Stimulated activated naive B cell treated with anti-CD40 and anti-IgM and Interleukin-4, amounts not matched to agents 10 μg/mL and 1 μg/mL and 100 μg/mL, for 72 hours (primary cell): Measurements from ENCODE around the gene A2ML1.
"Not testable (repeated sequence)": the region's sequence is repeated elsewhere in the genome, so short reads cannot be mapped to it uniquely, and the experiment has no call there.

Experiments
- ATAC-seq, 2 donors: fragments of 150-1000 bp; cut with Tn5 transposase; replicated peaks; 2 replicates each; pipeline ENCODE4 v1.10.0; 2021; ENCODE audit warnings: moderate library complexity in 1 of 2
- DNase-seq: peaks from one replicate; pipeline ENCODE4 v3.0.0; 2021
- H3K27ac Mint-ChIP-seq: one replicate; pipeline ENCODE4 v1.8.0; 2022; ENCODE audit warnings: mild to moderate bottlenecking, mixed read lengths
- H3K27me3 Mint-ChIP-seq, 2 donors: one replicate each; pipeline ENCODE4 v1.8.0; 2022; ENCODE audit warnings: mixed read lengths in 2 of 2
- H3K36me3 Mint-ChIP-seq, 2 donors: one replicate each; pipeline ENCODE4 v1.8.0; 2022; ENCODE audit warnings: mixed read lengths in 2 of 2, mild to moderate bottlenecking in 1 of 2
- H3K4me1 Mint-ChIP-seq, 2 donors: one replicate each; pipeline ENCODE4 v1.8.0; 2022; ENCODE audit warnings: mixed read lengths in 2 of 2, mild to moderate bottlenecking in 1 of 2
- H3K4me3 Mint-ChIP-seq, 2 donors: one replicate each; pipeline ENCODE4 v1.8.0; 2022; ENCODE audit warnings: mild to moderate bottlenecking in 2 of 2, mixed read lengths in 2 of 2, moderate library complexity in 1 of 2
- H3K9me3 Mint-ChIP-seq, 2 donors: one replicate each; pipeline ENCODE4 v1.8.0; 2022; ENCODE audit warnings: mixed read lengths in 2 of 2, mild to moderate bottlenecking in 1 of 2

The A2ML1 gene

DNA sequence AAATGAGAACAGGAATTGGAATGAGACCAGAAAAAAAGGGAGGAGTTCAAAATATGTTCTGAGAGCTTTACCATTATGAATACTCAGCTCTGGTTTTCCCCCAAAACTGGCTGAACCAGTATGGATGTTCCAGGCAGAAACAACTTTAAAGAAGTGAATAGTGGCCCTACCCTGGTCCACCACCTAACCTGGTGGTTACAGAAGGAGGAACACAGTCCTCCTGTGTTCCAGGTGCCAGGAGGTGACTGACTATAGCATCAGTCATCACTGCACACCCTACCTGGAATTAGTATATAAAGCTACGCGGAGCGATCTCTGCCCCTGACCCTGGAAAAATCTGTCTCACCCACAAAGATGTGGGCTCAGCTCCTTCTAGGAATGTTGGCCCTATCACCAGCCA, at the start of gene A2ML1:
TSS of gene A2ML1 (plus strand) at position 324 of the 400 bp plus-strand sequence. CDS start at position 355, 31 bp downstream.
- Mint-ChIP-seq H3K4me3 (no peak within 1 kb of the TSS), H3K4me1 (peaks cover 0 to 5% of the 10 kb centered on the region in 2 donors), H3K27ac (no peak within 1 kb of the TSS), H3K9me3 (peaks cover 0 to 1% of the 10 kb centered on the region in 2 donors), H3K27me3 (peaks cover 0 to 6% of the 10 kb centered on the region in 2 donors), H3K36me3 (no peaks in the 10 kb centered on the region)
- ATAC-seq (no peak), DNase-seq (no peak)

DNA sequence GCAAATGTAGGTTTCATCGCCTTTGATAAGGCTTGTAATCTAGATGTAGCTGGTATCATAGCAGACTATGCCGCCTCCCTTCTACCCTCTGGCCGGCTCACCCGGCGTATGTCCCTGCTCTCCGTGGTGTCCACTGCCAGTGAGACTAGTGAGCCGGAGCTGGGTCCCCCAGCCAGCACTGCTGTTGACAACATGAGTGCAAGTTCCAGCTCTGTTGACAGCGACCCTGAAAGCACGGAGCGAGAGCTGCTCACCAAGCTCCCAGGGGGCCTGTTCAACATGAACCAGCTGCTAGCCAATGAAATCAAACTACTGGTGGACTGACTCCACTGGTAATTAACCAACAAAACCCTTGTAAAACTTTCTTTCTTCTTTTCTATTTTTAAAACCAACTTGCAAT, 49.0 kb upstream of the A2ML1 start:
- peaks cover 27 to 28% of the 10 kb centered on the region in 2 donors for H3K36me3 Mint-ChIP-seq
- no peak overlapping the region for H3K4me3 Mint-ChIP-seq
- no peak for ATAC-seq
- peaks cover 5 to 8% of the 10 kb centered on the region in 2 donors for H3K4me1 Mint-ChIP-seq
- no peak for DNase-seq
- peak overlapping the region; percentile 16 for H3K27ac Mint-ChIP-seq
- H3K27me3 Mint-ChIP-seq: no peaks in the 10 kb centered on the region
- H3K9me3 Mint-ChIP-seq: no peaks in the 10 kb centered on the region

DNA sequence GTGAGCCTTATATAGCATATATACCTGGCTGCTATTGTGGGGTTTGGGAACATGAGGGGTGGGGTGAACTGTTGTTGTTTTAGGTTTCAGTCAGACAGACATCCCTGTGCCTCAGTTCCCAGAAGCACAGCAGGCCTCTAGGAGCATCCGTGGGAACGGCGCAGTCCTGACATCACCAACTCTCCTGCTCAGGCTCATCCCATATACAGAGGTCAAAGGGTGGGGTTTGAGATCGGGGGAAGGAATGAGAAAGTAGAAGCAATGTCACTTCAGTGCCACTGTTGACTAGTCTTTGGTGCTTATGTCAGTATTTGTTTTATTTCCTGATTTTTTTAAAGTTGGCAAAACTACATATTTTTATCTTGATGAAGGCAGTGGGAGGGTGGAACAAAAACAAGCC, 43.1 kb upstream of the A2ML1 start:
- no peak overlapping the region for H3K4me3 Mint-ChIP-seq
- no peak for ATAC-seq
- H3K27me3 Mint-ChIP-seq: no peaks in the 10 kb centered on the region
- DNase-seq: no peak
- H3K9me3 Mint-ChIP-seq: no peaks in the 10 kb centered on the region
- no peak overlapping the region for H3K27ac Mint-ChIP-seq
- peaks cover 19% of the 10 kb centered on the region in 2 donors for H3K36me3 Mint-ChIP-seq
- H3K4me1 Mint-ChIP-seq: no peaks in the 10 kb centered on the region

DNA sequence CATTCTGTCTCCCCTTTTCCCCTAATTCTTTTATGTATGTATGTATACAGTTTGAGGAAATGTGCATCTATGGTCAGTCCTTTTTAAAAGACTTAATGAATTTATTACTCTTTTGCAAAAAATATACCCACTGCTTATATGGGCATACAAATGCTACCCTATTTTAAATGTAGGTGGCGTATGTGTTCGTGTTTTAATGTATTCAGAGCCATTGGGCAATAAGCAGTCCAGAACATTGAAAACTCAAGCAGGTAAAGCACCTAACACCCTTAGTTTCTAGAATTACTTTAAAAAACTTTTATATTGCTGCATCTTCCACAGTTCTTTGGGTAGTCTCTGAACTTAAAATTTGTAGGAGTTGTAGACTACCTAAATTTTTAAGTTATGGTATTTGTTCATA, 42.6 kb upstream of the A2ML1 start:
- H3K27me3 Mint-ChIP-seq: no peaks in the 10 kb centered on the region
- ATAC-seq: no peak
- H3K4me3 Mint-ChIP-seq: no peak overlapping the region
- H3K9me3 Mint-ChIP-seq: no peaks in the 10 kb centered on the region
- H3K27ac Mint-ChIP-seq: no peak overlapping the region
- no peaks in the 10 kb centered on the region for H3K4me1 Mint-ChIP-seq
- DNase-seq: no peak
- H3K36me3 Mint-ChIP-seq: peaks cover 15 to 19% of the 10 kb centered on the region in 2 donors

DNA sequence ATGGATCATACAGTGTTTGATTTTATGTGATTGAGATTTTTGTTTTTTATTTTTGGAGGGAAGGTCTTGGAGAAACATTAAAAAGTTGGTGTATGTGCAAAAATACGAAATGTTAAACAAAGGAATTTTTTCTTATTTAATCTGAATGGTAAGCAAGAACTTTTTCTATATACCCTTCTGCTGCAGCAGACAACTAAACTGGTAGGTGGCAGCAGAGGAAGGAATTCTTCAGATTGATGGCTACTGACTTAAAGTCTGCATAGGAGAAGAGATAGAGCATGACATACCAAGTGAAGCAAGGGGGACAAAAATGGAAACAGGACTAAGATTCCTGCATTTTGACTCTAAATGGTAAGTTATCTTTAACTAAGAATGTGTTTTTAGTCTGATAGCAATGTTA, 42.0 kb upstream of the A2ML1 start:
- ATAC-seq: no peak
- no peak overlapping the region for H3K27ac Mint-ChIP-seq
- no peaks in the 10 kb centered on the region for H3K4me1 Mint-ChIP-seq
- H3K27me3 Mint-ChIP-seq: no peaks in the 10 kb centered on the region
- H3K36me3 Mint-ChIP-seq: peaks cover 11 to 15% of the 10 kb centered on the region in 2 donors
- no peak for DNase-seq
- no peaks in the 10 kb centered on the region for H3K9me3 Mint-ChIP-seq
- no peak overlapping the region for H3K4me3 Mint-ChIP-seq

DNA sequence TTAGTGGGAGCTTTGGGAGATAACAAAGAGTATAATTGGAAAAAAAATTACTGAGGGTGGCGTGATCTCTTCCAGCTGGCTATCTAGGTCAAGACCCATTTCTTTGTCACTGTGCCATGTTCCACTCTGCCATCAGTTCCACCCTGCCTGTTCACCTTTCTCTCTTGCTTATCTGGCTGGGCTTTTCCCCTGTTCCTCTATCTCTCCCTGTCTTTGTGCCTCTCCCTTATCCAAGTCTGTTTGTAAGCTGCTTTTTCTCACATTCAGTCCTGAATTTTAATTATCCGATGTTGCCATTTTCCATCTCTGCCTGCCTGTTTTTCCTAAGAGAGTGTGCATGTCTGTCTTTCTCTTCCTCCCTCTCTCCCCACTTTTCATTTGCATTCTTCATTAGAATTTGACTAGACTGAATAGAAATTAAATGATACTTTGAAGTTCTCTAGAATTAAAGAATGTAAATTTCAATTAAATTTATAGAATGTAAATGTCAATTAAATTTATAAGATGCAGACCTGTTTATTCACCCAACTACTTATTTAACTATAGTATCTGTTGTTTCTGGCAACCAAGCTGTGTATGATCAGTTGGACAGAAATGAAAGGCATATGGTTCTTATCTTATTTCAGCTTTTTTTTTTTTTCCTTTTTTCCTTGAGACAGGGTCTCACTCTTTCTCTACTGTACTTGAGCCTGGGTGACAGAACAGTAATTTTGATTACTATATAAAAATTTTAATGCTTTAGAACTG, 40.9 kb upstream of the A2ML1 start:
- DNase-seq: no peak
- no peak for ATAC-seq
- Mint-ChIP-seq H3K36me3 (peaks cover 11 to 15% of the 10 kb centered on the region in 2 donors), H3K4me1 (no peaks in the 10 kb centered on the region), H3K4me3 (no peak overlapping the region), H3K27me3 (no peaks in the 10 kb centered on the region), H3K27ac (no peak overlapping the region), H3K9me3 (no peaks in the 10 kb centered on the region)

DNA sequence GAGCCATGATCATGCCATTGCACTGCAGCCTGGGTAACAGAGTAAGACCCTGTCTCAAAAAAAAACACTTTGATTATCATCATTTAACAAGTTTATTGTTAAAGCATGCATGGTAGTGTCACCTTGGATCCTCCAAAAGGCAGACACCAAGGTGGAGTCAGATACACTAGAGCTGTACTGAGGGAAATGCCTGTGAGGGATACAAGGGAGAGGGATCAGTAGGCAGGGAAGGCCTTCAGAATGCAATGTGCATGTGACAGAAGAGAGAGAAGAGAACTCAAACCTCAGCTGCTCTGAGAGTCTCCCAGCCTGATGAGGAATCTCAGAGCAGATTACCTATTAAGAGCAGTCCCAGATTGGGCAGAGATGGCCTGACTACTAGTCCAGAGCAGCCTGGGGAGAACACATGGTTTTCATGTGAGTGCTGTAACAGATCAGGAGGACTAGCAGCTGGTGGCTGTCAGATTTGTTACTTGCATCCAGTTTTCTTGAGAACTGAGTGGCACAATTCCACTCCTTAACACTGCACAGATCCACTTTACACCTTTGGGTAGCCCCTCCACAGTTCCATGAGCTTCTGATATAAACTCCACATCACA, 38.0 kb upstream of the A2ML1 start:
- no peak overlapping the region for H3K27ac Mint-ChIP-seq
- H3K27me3 Mint-ChIP-seq: no peaks in the 10 kb centered on the region
- DNase-seq: no peak
- H3K4me3 Mint-ChIP-seq: no peak overlapping the region
- no peaks in the 10 kb centered on the region for H3K9me3 Mint-ChIP-seq
- H3K36me3 Mint-ChIP-seq: peaks cover 7 to 9% of the 10 kb centered on the region in 2 donors
- no peaks in the 10 kb centered on the region for H3K4me1 Mint-ChIP-seq
- ATAC-seq: no peak

DNA sequence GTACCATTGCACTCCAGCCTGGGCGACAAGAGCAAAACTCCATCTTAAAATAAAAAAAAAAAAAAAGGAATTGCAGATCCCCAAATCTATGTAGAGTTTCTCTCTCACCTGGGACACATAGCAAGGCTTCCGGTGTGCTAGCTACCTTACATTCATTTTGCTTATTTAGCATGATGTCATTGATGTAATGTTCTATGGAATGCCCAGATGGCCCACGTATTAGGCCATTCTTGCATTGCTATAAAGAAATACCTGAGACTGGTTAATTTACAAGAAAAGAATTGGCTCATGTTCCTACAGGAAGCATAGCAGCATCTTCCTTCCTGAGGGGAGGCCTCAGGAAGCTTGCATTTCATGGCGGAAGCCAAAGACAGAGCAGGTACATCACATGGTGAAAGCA, 36.9 kb upstream of the A2ML1 start:
- H3K27ac Mint-ChIP-seq: no peak overlapping the region
- H3K4me1 Mint-ChIP-seq: no peaks in the 10 kb centered on the region
- no peak for ATAC-seq
- no peak overlapping the region for H3K4me3 Mint-ChIP-seq
- no peaks in the 10 kb centered on the region for H3K9me3 Mint-ChIP-seq
- no peaks in the 10 kb centered on the region for H3K27me3 Mint-ChIP-seq
- DNase-seq: no peak
- H3K36me3 Mint-ChIP-seq: peaks cover 7 to 9% of the 10 kb centered on the region in 2 donors

DNA sequence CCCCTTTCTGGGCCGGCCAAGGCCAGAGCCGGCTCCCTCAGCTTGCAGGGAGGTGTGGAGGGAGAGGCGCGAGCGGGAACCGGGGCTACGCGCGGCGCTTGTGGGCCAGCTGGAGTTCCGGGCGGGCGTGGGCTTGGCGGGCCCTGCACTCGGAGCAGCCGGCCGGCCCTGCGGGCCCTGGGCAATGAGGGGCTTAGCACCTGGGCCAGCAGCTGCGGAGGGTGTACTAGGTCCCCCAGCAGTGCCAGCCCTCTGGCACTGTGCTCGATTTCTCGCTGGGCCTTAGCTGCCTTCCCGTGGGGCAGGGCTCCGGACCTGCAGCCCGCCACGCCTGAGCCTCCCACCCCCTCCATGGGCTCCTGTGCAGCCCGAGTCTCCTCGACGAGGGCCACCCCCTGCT, 35.2 kb upstream of the A2ML1 start:
- not testable (repeated sequence) for ATAC-seq, H3K9me3 Mint-ChIP-seq, H3K27ac Mint-ChIP-seq, H3K36me3 Mint-ChIP-seq, H3K27me3 Mint-ChIP-seq, DNase-seq, H3K4me1 Mint-ChIP-seq, H3K4me3 Mint-ChIP-seq

DNA sequence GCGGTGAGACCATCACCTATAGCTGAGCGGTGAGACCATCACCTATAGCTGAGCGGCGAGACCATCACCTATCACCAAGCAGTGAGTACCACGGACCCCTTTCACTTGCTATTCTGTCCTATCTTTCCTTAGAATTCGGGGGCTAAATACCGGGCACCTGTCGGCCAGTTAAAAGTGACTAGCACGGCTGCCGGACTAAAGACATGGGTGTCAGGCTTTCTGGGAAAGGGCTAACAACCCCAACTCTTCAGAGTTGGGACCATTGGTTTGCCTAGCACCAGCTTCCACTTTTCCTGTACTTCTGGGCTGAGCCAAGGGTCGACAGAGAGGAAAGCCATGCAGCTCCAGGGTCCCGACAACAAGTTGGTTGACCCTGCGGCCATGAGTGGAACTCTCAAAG, 33.7 kb upstream of the A2ML1 start:
- not testable (repeated sequence) for DNase-seq, H3K27ac Mint-ChIP-seq, H3K9me3 Mint-ChIP-seq, H3K27me3 Mint-ChIP-seq, H3K36me3 Mint-ChIP-seq, ATAC-seq, H3K4me1 Mint-ChIP-seq
- peak overlapping the region; percentile 70 to 72 for H3K4me3 Mint-ChIP-seq

DNA sequence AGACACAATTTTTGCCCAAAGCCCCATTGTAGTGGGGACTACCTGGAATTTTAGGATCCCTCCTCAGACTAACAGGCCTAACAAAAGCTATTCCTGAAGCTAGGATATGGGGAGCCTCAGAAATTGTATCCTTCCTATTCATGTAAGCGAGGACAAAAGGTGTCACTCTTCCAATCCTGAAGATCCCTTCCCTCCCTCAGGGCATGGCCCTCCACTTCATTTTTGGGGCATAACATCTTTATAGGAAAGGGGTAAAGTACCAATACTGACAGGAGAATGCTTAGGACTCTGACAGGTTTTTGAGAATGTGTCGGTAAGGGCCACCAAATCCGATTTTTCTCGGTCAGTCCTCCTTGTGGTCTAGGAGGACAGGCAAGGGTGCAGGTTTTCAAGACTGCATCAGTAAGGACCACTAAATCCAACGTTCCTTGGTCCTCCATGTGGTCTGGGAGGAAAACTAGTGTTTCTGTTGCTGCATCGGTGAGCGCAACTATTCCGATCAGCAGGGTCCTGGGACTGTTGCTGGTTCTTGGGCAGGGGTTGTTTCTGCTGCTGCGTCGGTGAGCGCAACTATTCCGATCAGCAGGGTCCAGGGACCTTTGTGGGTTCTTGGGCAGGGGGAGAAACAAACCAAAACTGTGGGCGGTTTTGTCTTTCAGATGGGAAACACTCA, 32.9 kb upstream of the A2ML1 start:
- H3K27ac Mint-ChIP-seq, H3K27me3 Mint-ChIP-seq, H3K9me3 Mint-ChIP-seq, ATAC-seq, H3K4me1 Mint-ChIP-seq, DNase-seq, H3K36me3 Mint-ChIP-seq: not testable (repeated sequence)
- H3K4me3 Mint-ChIP-seq: peak overlapping the region in 1 of 2 donors; percentile 72

DNA sequence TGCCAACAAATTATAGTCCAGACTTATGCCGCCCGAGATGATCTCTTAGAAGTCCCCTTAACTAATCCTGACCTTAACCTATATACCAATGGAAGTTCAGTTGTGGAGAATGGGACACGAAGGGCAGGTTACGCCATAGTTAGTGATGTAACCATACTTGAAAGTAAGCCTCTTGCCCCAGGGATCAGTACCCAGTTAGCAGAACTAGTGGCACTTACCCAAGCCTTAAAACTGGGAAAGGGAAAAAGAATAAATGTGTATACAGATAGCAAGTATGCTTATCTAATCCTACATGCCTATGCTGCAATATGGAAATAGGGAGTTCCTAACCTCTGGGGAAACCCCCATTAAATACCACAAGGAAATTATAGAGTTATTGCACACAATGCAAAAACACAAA, 29.2 kb upstream of the A2ML1 start:
- H3K9me3 Mint-ChIP-seq, H3K4me1 Mint-ChIP-seq, H3K27ac Mint-ChIP-seq, ATAC-seq, DNase-seq, H3K4me3 Mint-ChIP-seq, H3K36me3 Mint-ChIP-seq, H3K27me3 Mint-ChIP-seq: not testable (repeated sequence)

DNA sequence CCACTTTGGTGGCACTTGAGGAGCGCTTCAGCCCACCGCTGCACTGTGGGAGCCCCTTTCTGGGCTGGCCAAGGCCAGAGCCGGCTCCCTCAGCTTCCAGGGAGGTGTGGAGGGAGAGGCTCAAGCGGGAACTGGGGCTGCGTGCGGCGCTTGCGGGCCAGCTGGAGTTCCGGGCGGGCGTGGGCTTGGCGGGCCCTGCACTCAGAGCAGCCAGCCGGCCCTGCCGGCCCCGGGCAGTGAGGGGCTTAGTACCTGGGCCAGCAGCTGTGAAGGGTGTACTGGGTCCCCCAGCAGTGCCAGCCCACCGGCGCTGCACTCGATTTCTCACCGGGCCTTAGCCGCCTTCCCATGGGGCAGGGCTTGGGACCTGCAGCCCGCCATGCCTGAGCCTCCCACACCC, 27.8 kb upstream of the A2ML1 start:
- H3K27me3 Mint-ChIP-seq, ATAC-seq, H3K27ac Mint-ChIP-seq, H3K4me1 Mint-ChIP-seq, H3K36me3 Mint-ChIP-seq, H3K9me3 Mint-ChIP-seq, DNase-seq, H3K4me3 Mint-ChIP-seq: not testable (repeated sequence)

DNA sequence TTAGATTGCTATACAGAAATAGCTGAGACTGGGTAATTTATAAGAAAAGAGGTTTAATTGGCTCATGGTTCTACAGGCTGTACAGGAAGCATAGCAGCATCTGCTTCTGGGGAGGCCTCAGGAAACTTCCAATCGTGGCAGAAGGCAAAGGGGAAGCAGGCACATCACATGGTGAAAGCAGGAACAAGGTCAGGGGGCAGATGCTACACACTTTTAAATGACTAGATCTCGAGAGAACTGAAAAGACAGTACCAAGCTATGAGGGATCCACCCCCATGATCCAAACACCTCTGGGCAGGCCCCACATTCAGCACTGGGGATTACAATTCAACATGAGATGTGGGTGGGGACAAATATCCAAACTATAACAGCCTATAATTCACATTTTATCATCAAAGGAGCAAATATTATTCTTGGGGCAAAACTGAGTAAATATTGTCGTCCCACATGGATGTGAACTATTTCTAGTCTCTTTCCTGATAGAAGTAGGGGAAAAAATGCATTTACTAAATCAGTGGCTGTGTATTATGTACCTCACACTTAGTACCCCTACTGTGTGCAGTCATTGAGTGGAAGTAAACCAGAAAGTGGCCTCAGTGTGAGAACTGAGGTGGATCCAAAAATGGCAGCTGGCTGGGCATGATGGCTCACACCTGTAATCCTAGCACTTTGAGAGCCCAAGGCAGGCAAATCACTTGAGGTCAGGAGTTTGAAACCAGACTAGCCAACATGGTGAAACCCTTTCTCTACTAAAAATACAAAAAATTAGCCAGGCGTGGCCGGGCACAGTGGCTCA, 25.4 kb upstream of the A2ML1 start:
- no peak for ATAC-seq
- Mint-ChIP-seq H3K4me3 (no peak overlapping the region), H3K4me1 (no peaks in the 10 kb centered on the region), H3K36me3 (peaks cover 4 to 8% of the 10 kb centered on the region in 2 donors), H3K27me3 (no peaks in the 10 kb centered on the region), H3K27ac (no peak overlapping the region), H3K9me3 (peaks cover 0 to 5% of the 10 kb centered on the region in 2 donors)
- DNase-seq: no peak
